Cardiac muscle cell (in vitro differentiated cells and primary cell): ENCODE data around the gene TMOD3. TPM values are rescaled to one million over a fixed set of nuclear protein-coding genes. Genes with fewer than 3 reads are reported as not detected.

Experiments used
- DNase-seq, 2 donors: peaks; one replicate each; pipeline versions ENCODE4 v3.0.0 to v3.0.0-alpha.2; 2010 to 2017; ENCODE audit warnings: low read depth in 1 of 2, low spot score in 1 of 2
- H3K27ac ChIP-seq: fragments of 200-600 bp; sonication (generic); 2 replicates; pipeline ENCODE4 v1.5.1; 2016
- H3K27me3 ChIP-seq: fragments of 200-600 bp; sonication (generic); 2 replicates; pipeline ENCODE4 v1.6.0; 2016; ENCODE audit warnings: control low read depth
- H3K36me3 ChIP-seq: fragments of 200-600 bp; sonication (generic); 2 replicates; pipeline ENCODE4 v1.5.1; 2016; ENCODE audit warnings: control low read depth
- H3K4me1 ChIP-seq: fragments of 200-600 bp; sonication (generic); 2 replicates; pipeline ENCODE4 v1.8.1; 2017; ENCODE audit warnings: low read depth, mild to moderate bottlenecking, mixed run types
- H3K4me3 ChIP-seq: fragments of 200-600 bp; sonication (generic); 2 replicates; pipeline ENCODE4 v1.5.1; 2016; ENCODE audit warnings: mild to moderate bottlenecking
- H3K9me3 ChIP-seq: fragments of 200-600 bp; sonication (generic); 2 replicates; pipeline ENCODE4 v1.5.1; 2017; ENCODE audit warnings: low read depth, mild to moderate bottlenecking, control low read depth
- CTCF ChIP-seq: IDR thresholded peaks from 2 replicates; pipeline ENCODE4 v1.5.1; 2012; ENCODE audit warnings: low read depth, mild to moderate bottlenecking, low read length
- polyA plus RNA-seq: library from polyadenylated mRNA; unstranded; fragments of >200 nt; fragmentation: Nextera tagmentation; extraction: Ambion mirVana; gene quantifications from 2 replicates; pipeline ENCODE4 v1.2.1, GENCODE V29; 2016
- total RNA-seq: library from RNA; depleted of rRNA; stranded (reverse); fragments of >200 nt; gene quantifications from 2 replicates; pipeline ENCODE4 v1.2.3, GENCODE V29; 2016

Gene TMOD3
- total and polyA plus RNA-seq, 2 experiments from 2014 or later, result 6.0 to 10.9 TPM

GRCh38 chr15:51861557-51862359 lies 32.3 kb downstream of the TMOD3 start:
- no peak for TF ChIP-seq CTCF
- Histone ChIP-seq H3K27ac (no peak overlapping the region), H3K36me3 (peaks cover 7% of the 10 kb centered on the region), H3K27me3 (no peaks in the 10 kb centered on the region), H3K9me3 (no peaks in the 10 kb centered on the region), H3K4me3 (no peak overlapping the region), H3K4me1 (no peaks in the 10 kb centered on the region)
- DNase-seq, result no peak

GRCh38 chr15:51863131-51863530 lies 33.7 kb downstream of the TMOD3 start:
- DNase-seq, result no peak
- H3K36me3 ChIP-seq, result peaks cover 7% of the 10 kb centered on the region
- no peak overlapping the region for H3K27ac ChIP-seq
- no peaks in the 10 kb centered on the region for H3K27me3 ChIP-seq
- no peak overlapping the region for H3K4me3 ChIP-seq
- H3K4me1 ChIP-seq, result no peaks in the 10 kb centered on the region
- no peak for TF ChIP-seq CTCF
- H3K9me3 ChIP-seq, result no peaks in the 10 kb centered on the region

GRCh38 chr15:51864408-51865056 lies 35.1 kb downstream of the TMOD3 start:
- Histone ChIP-seq H3K4me1 (no peaks in the 10 kb centered on the region), H3K27me3 (no peaks in the 10 kb centered on the region), H3K4me3 (no peak overlapping the region), H3K27ac (no peak overlapping the region), H3K36me3 (peaks cover 7% of the 10 kb centered on the region), H3K9me3 (no peaks in the 10 kb centered on the region)
- TF ChIP-seq CTCF, result no peak
- no peak for DNase-seq

- Histone ChIP-seq H3K36me3 (peaks cover 7% of the 10 kb centered on the region), H3K27ac (no peak overlapping the region), H3K4me1 (no peaks in the 10 kb centered on the region), H3K4me3 (no peak overlapping the region), H3K27me3 (no peaks in the 10 kb centered on the region), H3K9me3 (no peaks in the 10 kb centered on the region)
- no peak for TF ChIP-seq CTCF
- DNase-seq, result no peak
These were observed 35.9 kb downstream of the TMOD3 start for GRCh38 chr15:51865317-51865716.

GRCh38 chr15:51866161-51866560 lies 36.7 kb downstream of the TMOD3 start:
- Histone ChIP-seq H3K36me3 (peaks cover 7% of the 10 kb centered on the region), H3K27me3 (no peaks in the 10 kb centered on the region), H3K4me1 (no peaks in the 10 kb centered on the region), H3K4me3 (no peak overlapping the region), H3K27ac (no peak overlapping the region), H3K9me3 (no peaks in the 10 kb centered on the region)
- no peak for TF ChIP-seq CTCF
- no peak for DNase-seq
